Measurements from ENCODE around the gene USP31. TPM values are rescaled to one million over a fixed set of nuclear protein-coding genes. Genes with fewer than 3 reads are reported as not detected.

Gene USP31, protein sequence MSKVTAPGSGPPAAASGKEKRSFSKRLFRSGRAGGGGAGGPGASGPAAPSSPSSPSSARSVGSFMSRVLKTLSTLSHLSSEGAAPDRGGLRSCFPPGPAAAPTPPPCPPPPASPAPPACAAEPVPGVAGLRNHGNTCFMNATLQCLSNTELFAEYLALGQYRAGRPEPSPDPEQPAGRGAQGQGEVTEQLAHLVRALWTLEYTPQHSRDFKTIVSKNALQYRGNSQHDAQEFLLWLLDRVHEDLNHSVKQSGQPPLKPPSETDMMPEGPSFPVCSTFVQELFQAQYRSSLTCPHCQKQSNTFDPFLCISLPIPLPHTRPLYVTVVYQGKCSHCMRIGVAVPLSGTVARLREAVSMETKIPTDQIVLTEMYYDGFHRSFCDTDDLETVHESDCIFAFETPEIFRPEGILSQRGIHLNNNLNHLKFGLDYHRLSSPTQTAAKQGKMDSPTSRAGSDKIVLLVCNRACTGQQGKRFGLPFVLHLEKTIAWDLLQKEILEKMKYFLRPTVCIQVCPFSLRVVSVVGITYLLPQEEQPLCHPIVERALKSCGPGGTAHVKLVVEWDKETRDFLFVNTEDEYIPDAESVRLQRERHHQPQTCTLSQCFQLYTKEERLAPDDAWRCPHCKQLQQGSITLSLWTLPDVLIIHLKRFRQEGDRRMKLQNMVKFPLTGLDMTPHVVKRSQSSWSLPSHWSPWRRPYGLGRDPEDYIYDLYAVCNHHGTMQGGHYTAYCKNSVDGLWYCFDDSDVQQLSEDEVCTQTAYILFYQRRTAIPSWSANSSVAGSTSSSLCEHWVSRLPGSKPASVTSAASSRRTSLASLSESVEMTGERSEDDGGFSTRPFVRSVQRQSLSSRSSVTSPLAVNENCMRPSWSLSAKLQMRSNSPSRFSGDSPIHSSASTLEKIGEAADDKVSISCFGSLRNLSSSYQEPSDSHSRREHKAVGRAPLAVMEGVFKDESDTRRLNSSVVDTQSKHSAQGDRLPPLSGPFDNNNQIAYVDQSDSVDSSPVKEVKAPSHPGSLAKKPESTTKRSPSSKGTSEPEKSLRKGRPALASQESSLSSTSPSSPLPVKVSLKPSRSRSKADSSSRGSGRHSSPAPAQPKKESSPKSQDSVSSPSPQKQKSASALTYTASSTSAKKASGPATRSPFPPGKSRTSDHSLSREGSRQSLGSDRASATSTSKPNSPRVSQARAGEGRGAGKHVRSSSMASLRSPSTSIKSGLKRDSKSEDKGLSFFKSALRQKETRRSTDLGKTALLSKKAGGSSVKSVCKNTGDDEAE (N-terminal part only)
- total RNA-seq, result 19.7 TPM
- polyA plus RNA-seq (ENCODE audit: insufficient read depth, low read depth, low replicate concordance), result 3.5 TPM
- long read RNA-seq, donor 1, full-length matches to known transcripts, result 1 of 1 reads
- long read RNA-seq, donor 1, partial matches to known transcripts, result 0 of 1 reads
- long read RNA-seq, donor 1, other reads (novel, unspliced or antisense), result 0 of 1 reads
- long read RNA-seq, donor 2, result 0 reads
- long read RNA-seq, donor 3, result 0 reads
- long read RNA-seq, donor 4, full-length matches to known transcripts, result 1 of 1 reads
- long read RNA-seq, donor 4, partial matches to known transcripts, result 0 of 1 reads
- long read RNA-seq, donor 4, other reads (novel, unspliced or antisense), result 0 of 1 reads
- long read RNA-seq, donor 5, result 0 reads
- long read RNA-seq, donor 6, result 0 reads
- long read RNA-seq, donor 7, partial matches to known transcripts, result 6 of 11 reads
- long read RNA-seq, donor 7, other reads (novel, unspliced or antisense), result 5 of 11 reads
- long read RNA-seq, donor 8, partial matches to known transcripts, result 0 of 1 reads
- long read RNA-seq, donor 8, other reads (novel, unspliced or antisense), result 0 of 1 reads
- long read RNA-seq, donor 9, full-length matches to known transcripts, result 1 of 1 reads
- long read RNA-seq, donor 9, partial matches to known transcripts, result 0 of 1 reads
- long read RNA-seq, donor 9, other reads (novel, unspliced or antisense), result 0 of 1 reads
- long read RNA-seq, donor 10, full-length matches to known transcripts, result 1 of 1 reads
- long read RNA-seq, donor 10, partial matches to known transcripts, result 0 of 1 reads
- long read RNA-seq, donor 10, other reads (novel, unspliced or antisense), result 0 of 1 reads

DNA sequence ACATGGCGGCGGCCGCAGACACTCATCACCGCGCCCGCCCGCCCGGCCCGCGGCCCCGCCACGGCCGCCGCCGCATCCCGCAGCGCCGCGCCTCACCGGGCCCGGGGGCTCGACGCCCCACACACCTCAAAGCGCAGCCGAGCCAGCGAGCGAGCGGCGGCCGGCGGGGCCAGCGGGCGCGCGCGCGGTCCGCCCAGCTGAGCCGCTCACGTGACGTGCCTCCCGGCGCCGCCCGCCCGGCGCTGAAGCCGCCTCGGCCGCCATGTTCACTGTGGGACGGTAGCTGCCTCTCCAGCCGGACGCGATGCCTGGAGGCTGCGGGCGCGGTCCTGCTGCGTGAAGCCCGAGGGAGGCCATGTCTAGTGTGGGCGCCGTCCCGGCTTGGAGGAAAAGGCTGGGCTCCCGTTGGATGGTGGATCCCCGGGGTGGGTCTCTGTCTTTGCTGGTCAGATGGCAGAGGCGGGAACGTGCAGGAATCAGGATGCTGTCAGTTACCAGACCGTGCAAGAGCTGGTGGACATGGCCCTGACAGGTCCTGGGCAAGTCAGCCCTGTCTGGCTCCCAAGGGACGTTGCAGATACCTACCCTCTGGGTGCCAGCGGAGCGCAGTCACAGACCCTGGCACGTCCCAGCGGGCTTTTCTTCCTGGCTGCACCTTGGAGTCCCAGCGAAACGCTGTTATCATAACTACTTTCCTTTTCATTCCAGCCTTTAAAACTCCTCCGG is at the start of gene USP31:
TSS of gene USP31 (minus strand) at position 186 of the 726 bp plus-strand sequence. CDS start at position 4, 182 bp downstream.
- FAIRE-seq (no peak), DNase-seq (peak; percentile 95 to 98 (median 98))
- TF ChIP-seq, protein P1, sequence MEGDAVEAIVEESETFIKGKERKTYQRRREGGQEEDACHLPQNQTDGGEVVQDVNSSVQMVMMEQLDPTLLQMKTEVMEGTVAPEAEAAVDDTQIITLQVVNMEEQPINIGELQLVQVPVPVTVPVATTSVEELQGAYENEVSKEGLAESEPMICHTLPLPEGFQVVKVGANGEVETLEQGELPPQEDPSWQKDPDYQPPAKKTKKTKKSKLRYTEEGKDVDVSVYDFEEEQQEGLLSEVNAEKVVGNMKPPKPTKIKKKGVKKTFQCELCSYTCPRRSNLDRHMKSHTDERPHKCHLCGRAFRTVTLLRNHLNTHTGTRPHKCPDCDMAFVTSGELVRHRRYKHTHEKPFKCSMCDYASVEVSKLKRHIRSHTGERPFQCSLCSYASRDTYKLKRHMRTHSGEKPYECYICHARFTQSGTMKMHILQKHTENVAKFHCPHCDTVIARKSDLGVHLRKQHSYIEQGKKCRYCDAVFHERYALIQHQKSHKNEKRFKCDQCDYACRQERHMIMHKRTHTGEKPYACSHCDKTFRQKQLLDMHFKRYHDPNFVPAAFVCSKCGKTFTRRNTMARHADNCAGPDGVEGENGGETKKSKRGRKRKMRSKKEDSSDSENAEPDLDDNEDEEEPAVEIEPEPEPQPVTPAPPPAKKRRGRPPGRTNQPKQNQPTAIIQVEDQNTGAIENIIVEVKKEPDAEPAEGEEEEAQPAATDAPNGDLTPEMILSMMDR (IDR thresholded peaks at IDR 0.05; ENCODE audit: borderline replicate concordance, extremely low read depth, insufficient read depth), result no peak
- Histone ChIP-seq H3K36me3 (ENCODE audit: control insufficient read depth in 2 of 3, insufficient read depth in 3 of 3, low read length in 3 of 3) (no peaks in the 10 kb centered on the region), H3K27ac (ENCODE audit: low read depth in 2 of 2, low read length in 2 of 2) (peak within 1 kb of the TSS; percentile 57 to 78), H3K9ac (ENCODE audit: low read length in 3 of 3) (peak within 1 kb of the TSS; percentile 19 to 69 (median 55)), H3K27me3 (ENCODE audit: control insufficient read depth, insufficient read depth, low read length) (no peaks in the 10 kb centered on the region), H3K9me3 (ENCODE audit: control insufficient read depth in 2 of 3, insufficient read depth in 1 of 3, low read length in 3 of 3) (no peaks in the 10 kb centered on the region), H3K4me3 (ENCODE audit: low read length in 3 of 3) (peak within 1 kb of the TSS; percentile 58 to 87 (median 74)), H3K4me1 (ENCODE audit: control insufficient read depth in 2 of 3, insufficient read depth in 2 of 3, low read depth in 1 of 3, low read length in 3 of 3) (peaks cover 0 to 11% (median 9%) of the 10 kb centered on the region in 3 donors)
- intact Hi-C loops (cut with DNase I), result no loop called here

DNA sequence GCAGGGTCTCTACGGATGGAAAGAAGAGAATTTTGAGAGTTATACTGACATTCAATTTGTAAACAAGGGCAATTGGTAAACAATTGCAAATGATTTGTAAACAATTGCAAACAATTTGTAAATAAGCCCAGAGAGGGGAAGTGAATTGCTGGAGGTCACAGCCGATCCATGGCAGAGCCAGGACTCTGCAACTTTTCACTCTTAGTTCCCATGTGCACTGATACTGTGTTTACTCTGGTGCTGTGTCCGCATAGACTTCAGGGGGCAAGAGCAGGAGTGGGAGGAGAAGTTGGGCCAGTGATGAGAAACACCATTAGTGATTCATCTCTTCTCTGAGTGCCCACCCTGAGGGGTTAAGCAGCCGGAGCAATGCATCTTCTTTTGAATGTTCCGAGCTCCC is 47.3 kb upstream of the USP31 start:
- H3K4me1 ChIP-seq (ENCODE audit: control insufficient read depth in 2 of 3, insufficient read depth in 2 of 3, low read depth in 1 of 3, low read length in 3 of 3), result peaks cover 0 to 5% (median 0%) of the 10 kb centered on the region in 3 donors
- no peaks in the 10 kb centered on the region for H3K9me3 ChIP-seq (ENCODE audit: control insufficient read depth in 2 of 3, insufficient read depth in 1 of 3, low read length in 3 of 3)
- TF ChIP-seq, protein P1 (IDR thresholded peaks at IDR 0.05; ENCODE audit: borderline replicate concordance, extremely low read depth, insufficient read depth), result no peak
- intact Hi-C loops (cut with DNase I), result no loop called here
- no peaks in the 10 kb centered on the region for H3K27me3 ChIP-seq (ENCODE audit: control insufficient read depth, insufficient read depth, low read length)
- no peak overlapping the region for H3K27ac ChIP-seq (ENCODE audit: low read depth in 2 of 2, low read length in 2 of 2)
- H3K4me3 ChIP-seq (ENCODE audit: low read length in 3 of 3), result no peak overlapping the region
- FAIRE-seq (no peak), DNase-seq (peak in 3 of 5 donors; percentile 15 to 46 (median 46))
- no peaks in the 10 kb centered on the region for H3K36me3 ChIP-seq (ENCODE audit: control insufficient read depth in 2 of 3, insufficient read depth in 3 of 3, low read length in 3 of 3)
- no peak overlapping the region for H3K9ac ChIP-seq (ENCODE audit: low read length in 3 of 3)

Data from kidney (tissue), 22 donors.